ENCODE data around the gene CLPTM1L. TPM values are rescaled to one million over a fixed set of nuclear protein-coding genes. Genes with fewer than 3 reads are reported as not detected.

CLPTM1L gene
- total RNA-seq, 2 experiments from 2014 or later = 395 TPM

DNA sequence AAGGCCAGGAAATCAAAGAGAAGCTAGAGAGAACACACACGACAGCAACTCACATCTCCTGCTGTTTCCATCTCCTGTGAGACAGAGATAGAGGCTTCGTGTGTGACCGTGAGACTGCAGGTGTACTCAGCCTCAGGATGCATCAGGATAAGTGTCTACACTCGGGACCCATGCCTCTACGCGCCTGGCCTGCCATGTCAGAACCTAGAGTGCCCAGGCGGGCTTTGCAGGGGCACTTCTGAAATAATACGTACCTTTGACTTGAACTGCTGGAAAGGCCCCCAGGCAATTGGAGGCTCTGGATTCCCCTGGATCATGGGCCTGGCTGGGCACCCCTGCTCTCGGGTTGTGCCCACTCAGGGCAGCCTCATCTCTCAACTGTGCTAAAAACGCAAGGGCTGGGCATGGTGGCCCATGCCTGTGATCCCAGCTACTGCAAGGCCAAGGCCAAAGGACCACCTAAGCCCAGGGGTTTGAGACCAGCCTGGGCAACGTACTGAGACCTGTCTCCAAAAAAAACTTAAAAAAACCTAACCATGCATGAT lies 13.0 kb downstream of the CLPTM1L start:
- CTCF ChIA-PET (ENCODE audit: unreplicated experiment) = interaction anchor here (0.6 kb wide), 1 partner anchor 164 kb away, joined by 3 read pairs; no protein-coding TSS in a partner anchor
- no peak overlapping the region for H2AFZ ChIP-seq (ENCODE audit: low read length)
- no TSS peak for BruUV-seq (replicated peaks)

DNA sequence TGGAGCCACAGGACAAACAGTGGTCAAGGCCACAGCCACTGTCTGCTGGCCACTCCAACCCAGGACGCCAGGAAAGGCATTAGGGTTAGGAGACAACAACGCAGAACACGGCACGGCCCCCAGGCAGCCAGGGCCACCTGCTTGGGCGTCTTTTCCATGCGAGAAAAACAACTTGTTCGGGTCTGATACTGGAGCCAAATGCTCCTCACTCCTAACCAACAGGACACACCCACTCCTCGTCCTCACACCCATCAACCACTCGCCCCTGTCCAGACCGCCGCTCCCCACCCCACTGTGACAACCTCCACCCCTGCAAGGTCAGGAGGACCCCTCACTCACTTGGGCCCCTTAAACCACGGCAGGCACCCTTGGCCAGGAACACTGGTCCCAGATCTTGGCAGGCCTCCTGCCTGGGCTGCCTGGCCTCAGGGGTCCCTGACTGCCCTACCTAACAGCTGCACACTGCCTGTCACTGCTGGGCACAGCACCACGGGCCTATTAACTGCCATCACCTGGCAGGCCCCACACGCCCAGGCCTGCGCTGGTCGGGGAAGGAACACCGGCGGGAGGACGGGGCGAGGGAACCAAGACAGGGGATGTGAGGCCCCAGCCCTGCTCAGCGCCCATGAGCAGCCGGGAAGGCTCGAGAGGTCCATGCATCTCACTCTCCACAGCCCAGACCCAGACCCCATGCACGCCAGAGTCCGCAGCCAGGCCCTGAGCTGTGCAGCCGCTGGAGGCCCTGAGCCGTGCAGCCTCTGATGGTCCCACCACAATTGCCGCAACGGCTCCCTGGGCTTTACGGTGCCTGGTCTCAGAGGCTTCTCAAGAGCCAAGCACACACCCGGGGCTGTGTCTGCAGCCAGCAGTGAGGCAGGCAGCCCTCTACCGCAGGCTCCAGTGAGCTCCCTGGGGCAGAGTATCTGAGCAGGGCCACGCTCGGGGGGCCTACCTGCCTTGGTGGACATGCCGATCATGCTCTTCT lies 13.8 kb downstream of the CLPTM1L start:
- POLR2A ChIA-PET = interaction anchor here (0.7 to 1.3 kb wide), 2 partner anchors 11 to 16 kb away, joined by 3 to 4 read pairs; no protein-coding TSS in a partner anchor
- intact Hi-C loops (cut with micrococcal nuclease; ENCODE audit: unreplicated experiment) = no loop called here
- Histone ChIP-seq H3K4me2 (ENCODE audit: low read length) (no peak overlapping the region), H3K79me2 (ENCODE audit: insufficient read depth, low read depth, low read length) (peaks cover 9% of the 10 kb centered on the region; the same call in 1 of the 2 replicates), H3K4me3 (ENCODE audit: low read depth, low read length, poor library complexity, severe bottlenecking) (no peak overlapping the region), H4K20me1 (ENCODE audit: insufficient read depth, low read length) (no peaks in the 10 kb centered on the region; the same call in 1 of the 2 replicates), H3K4me1 (ENCODE audit: insufficient read depth, low read length, poor library complexity, severe bottlenecking) (peaks cover 8% of the 10 kb centered on the region), H3K36me3 (ENCODE audit: insufficient read depth, low read length) (peaks cover 84% of the 10 kb centered on the region), H2AFZ (ENCODE audit: low read length) (no peak overlapping the region), H3K27ac (ENCODE audit: low read depth, low read length, poor library complexity, severe bottlenecking) (no peak overlapping the region), H3K9me2 (ENCODE audit: insufficient read depth, low read length) (no peaks in the 10 kb centered on the region), H3K9me3 (ENCODE audit: low read length) (no peaks in the 10 kb centered on the region)
- no peak for TF ChIP-seq EZH2phosphoT487 (IDR thresholded peaks at IDR 0.05; ENCODE audit: borderline replicate concordance, low read depth, low read length)
- TF ChIP-seq, protein P1, sequence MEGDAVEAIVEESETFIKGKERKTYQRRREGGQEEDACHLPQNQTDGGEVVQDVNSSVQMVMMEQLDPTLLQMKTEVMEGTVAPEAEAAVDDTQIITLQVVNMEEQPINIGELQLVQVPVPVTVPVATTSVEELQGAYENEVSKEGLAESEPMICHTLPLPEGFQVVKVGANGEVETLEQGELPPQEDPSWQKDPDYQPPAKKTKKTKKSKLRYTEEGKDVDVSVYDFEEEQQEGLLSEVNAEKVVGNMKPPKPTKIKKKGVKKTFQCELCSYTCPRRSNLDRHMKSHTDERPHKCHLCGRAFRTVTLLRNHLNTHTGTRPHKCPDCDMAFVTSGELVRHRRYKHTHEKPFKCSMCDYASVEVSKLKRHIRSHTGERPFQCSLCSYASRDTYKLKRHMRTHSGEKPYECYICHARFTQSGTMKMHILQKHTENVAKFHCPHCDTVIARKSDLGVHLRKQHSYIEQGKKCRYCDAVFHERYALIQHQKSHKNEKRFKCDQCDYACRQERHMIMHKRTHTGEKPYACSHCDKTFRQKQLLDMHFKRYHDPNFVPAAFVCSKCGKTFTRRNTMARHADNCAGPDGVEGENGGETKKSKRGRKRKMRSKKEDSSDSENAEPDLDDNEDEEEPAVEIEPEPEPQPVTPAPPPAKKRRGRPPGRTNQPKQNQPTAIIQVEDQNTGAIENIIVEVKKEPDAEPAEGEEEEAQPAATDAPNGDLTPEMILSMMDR (conservative IDR thresholded peaks at IDR 0.05; ENCODE audit: low read length) = no peak
- BruUV-seq (replicated peaks) = no TSS peak
- no peak for DNase-seq (ENCODE audit: low spot score)
- CTCF ChIA-PET (ENCODE audit: unreplicated experiment) = interaction anchor here (0.6 kb wide), 1 partner anchor 163 kb away, joined by 3 read pairs; no protein-coding TSS in a partner anchor

More for the DNA sequence above, 13.0 kb downstream of the CLPTM1L start:
- H3K4me3 ChIP-seq (ENCODE audit: low read depth, low read length, poor library complexity, severe bottlenecking) = no peak overlapping the region
- no peak overlapping the region for H3K4me2 ChIP-seq (ENCODE audit: low read length)
- POLR2A ChIA-PET = interaction anchor here (1.3 kb wide), 1 partner anchor 16 kb away, joined by 4 read pairs; no protein-coding TSS in a partner anchor
- H3K9me2 ChIP-seq (ENCODE audit: insufficient read depth, low read length) = no peaks in the 10 kb centered on the region
- no peak for DNase-seq (ENCODE audit: low spot score)
- H4K20me1 ChIP-seq (ENCODE audit: insufficient read depth, low read length) = no peaks in the 10 kb centered on the region; the same call in 1 of the 2 replicates
- no peaks in the 10 kb centered on the region for H3K9me3 ChIP-seq (ENCODE audit: low read length)
- peaks cover 16% of the 10 kb centered on the region for H3K4me1 ChIP-seq (ENCODE audit: insufficient read depth, low read length, poor library complexity, severe bottlenecking)
- H3K79me2 ChIP-seq (ENCODE audit: insufficient read depth, low read depth, low read length) = peaks cover 17% of the 10 kb centered on the region; the same call in 1 of the 2 replicates
- peaks cover 85% of the 10 kb centered on the region for H3K36me3 ChIP-seq (ENCODE audit: insufficient read depth, low read length)
- peak overlapping the region; percentile 4 for H3K27ac ChIP-seq (ENCODE audit: low read depth, low read length, poor library complexity, severe bottlenecking)
- intact Hi-C loops (cut with micrococcal nuclease; ENCODE audit: unreplicated experiment) = no loop called here
- no peak for TF ChIP-seq EZH2phosphoT487 (IDR thresholded peaks at IDR 0.05; ENCODE audit: borderline replicate concordance, low read depth, low read length)
- TF ChIP-seq, protein P1 (conservative IDR thresholded peaks at IDR 0.05; ENCODE audit: low read length) = no peak
